Neural progenitor cell (in vitro differentiated cells): Measurements from ENCODE around the gene CACUL1.

Experiments
- CTCF ChIP-seq: fragments of 200-600 bp; sonication (generic); IDR thresholded peaks from 2 replicates; pipeline ENCODE4 v1.5.1; 2017; ENCODE audit warnings: antibody characterized with exemption, mild to moderate bottlenecking
- EZH2 ChIP-seq: fragments of 200-600 bp; sonication (generic); IDR thresholded peaks from 2 replicates; pipeline ENCODE4 v1.6.1; 2017; ENCODE audit warnings: antibody characterized with exemption, mild to moderate bottlenecking, moderate library complexity
- EZH2phosphoT487 ChIP-seq: fragments of 200-600 bp; sonication (generic); IDR thresholded peaks from 2 replicates; pipeline ENCODE4 v1.6.1; 2017; ENCODE audit warnings: antibody characterized with exemption

- TF ChIP-seq CTCF (no peak), EZH2phosphoT487 (no peak), EZH2 (no peak)
Measured at GRCh38 chr10:118751265-118751664, 3.5 kb downstream of the CACUL1 start.
